SIG-M5 treated with dmso at 0.1 percent for 504 hours (cell line): ENCODE data around the gene KASH5.

Source experiments
- DNase-seq: peaks from one replicate; lab custom pipeline; 2025; ENCODE audit not compliant: unreplicated experiment; lab: John Stamatoyannopoulos, UW

Gene KASH5

GRCh38 chr19:49387936-49388372 lies at the start of gene KASH5:
Gene KASH5 (plus strand): TSS chr19:49388249. CDS start chr19:49390884, 2,635 bp downstream.
- DNase-seq = no peak

GRCh38 chr19:49338691-49339300 lies 49.3 kb upstream of the KASH5 start:
- peak; percentile 34 for DNase-seq

GRCh38 chr19:49339301-49340068 lies 48.6 kb upstream of the KASH5 start:
- peak; percentile 57 for DNase-seq

GRCh38 chr19:49340069-49340864 lies 47.8 kb upstream of the KASH5 start:
- no peak for DNase-seq

GRCh38 chr19:49340865-49341718 lies 47.0 kb upstream of the KASH5 start:
- DNase-seq = no peak

GRCh38 chr19:49342291-49342721 lies 45.7 kb upstream of the KASH5 start:
- DNase-seq = no peak

GRCh38 chr19:49343123-49343522 lies 44.9 kb upstream of the KASH5 start:
- no peak for DNase-seq

GRCh38 chr19:49344505-49345423 lies 43.3 kb upstream of the KASH5 start:
- no peak for DNase-seq

GRCh38 chr19:49347191-49347590 lies 40.9 kb upstream of the KASH5 start:
- no peak for DNase-seq

- peak; percentile 37 for DNase-seq
Measured at GRCh38 chr19:49347835-49348234, 40.2 kb upstream of the KASH5 start.

GRCh38 chr19:49348305-49349189 lies 39.5 kb upstream of the KASH5 start:
- no peak for DNase-seq

GRCh38 chr19:49349567-49349966 lies 38.5 kb upstream of the KASH5 start:
- DNase-seq = no peak

GRCh38 chr19:49355909-49356353 lies 32.1 kb upstream of the KASH5 start:
- DNase-seq = no peak

- no peak for DNase-seq
Measured at GRCh38 chr19:49356382-49356781, 31.7 kb upstream of the KASH5 start.

- no peak for DNase-seq
Measured at GRCh38 chr19:49357186-49357585, 30.9 kb upstream of the KASH5 start.

GRCh38 chr19:49359851-49360820 lies 27.9 kb upstream of the KASH5 start:
- no peak for DNase-seq

GRCh38 chr19:49361438-49362047 lies 26.5 kb upstream of the KASH5 start:
- DNase-seq = no peak
